ENCODE measurements around the gene SMG6.

- no peak for TF ChIP-seq CTCF (IDR thresholded peaks at IDR 0.05)
- TF ChIP-seq POLR2A (IDR thresholded peaks at IDR 0.05) = no peak
Measured at GRCh38 chr17:2084036-2084765, 219.4 kb downstream of the SMG6 start.

All from uterus (tissue), 2 donors.